DOHH2 (cell line): ENCODE data around the gene TBC1D16.

Experiments
- CTCF ChIP-seq: fragments of 200-600 bp; sonication (generic); IDR thresholded peaks from one replicate; pipeline ENCODE4 v1.5.1; 2014; ENCODE audit warnings: antibody characterized with exemption, mild to moderate bottlenecking, low read depth, low read length; ENCODE audit not compliant: poor library complexity, severe bottlenecking
- EZH2phosphoT487 ChIP-seq: fragments of 200-600 bp; sonication (generic); IDR thresholded peaks from 2 replicates; pipeline ENCODE4 v1.6.1; 2017; ENCODE audit warnings: borderline replicate concordance, mild to moderate bottlenecking, antibody characterized with exemption, low read length, moderate library complexity, mixed read lengths

DNA sequence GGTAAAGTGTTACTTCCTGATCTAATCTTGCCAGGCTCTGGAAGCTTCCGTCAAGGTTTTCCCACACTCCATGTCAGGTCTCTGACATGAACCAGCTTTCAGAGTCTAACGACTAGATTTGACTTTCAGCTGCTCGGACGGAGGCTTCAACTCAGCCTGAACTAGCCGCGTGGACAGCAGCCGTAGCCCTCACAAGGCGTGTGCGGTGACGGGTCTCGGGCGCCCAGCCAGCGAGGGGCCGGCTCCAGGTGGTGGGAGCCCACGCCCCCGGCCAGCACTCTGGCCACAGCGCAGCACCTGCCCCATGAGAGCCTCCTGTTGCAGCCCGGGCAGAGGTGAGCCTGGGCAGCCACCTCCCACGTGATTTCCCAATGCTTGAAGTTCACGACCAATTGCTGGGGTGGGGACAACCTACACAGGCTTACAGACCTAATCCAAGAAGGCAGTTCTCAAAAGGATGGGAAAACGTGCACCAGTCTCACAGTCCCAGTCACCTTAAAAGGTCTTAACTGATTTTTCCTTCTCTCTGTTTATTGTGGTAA is 45.5 kb downstream of the TBC1D16 start:
- TF ChIP-seq CTCF, result no peak
- no peak for TF ChIP-seq EZH2phosphoT487
